Right lung (tissue), 5 donors: ENCODE data around the gene EIF4ENIF1. TPM values are rescaled to one million over a fixed set of nuclear protein-coding genes. Genes with fewer than 3 reads are reported as not detected.
"Not testable (repeated sequence)": the region's sequence is repeated elsewhere in the genome, so short reads cannot be mapped to it uniquely, and the experiment has no call there.

Source experiments
- DNase-seq, 2 donors: peaks; one replicate each; pipeline ENCODE4 v3.0.0-alpha.2; 2013
- polyA plus RNA-seq, 5 donors: library from polyadenylated mRNA; unstranded; fragments of 120-200 nt; gene quantifications; one replicate each; pipeline versions ENCODE4 v1.2.1 to v1.2.3, GENCODE V29; 2013; ENCODE audit warnings: inconsistent platforms in 1 of 5, low replicate concordance in 1 of 5; ENCODE audit not compliant: insufficient read length in 5 of 5, insufficient read depth in 1 of 5

Gene EIF4ENIF1
- polyA plus RNA-seq, 5 donors, result 39.7 to 50.2 (median 45.6) TPM

- no peak for DNase-seq
Measured at GRCh38 chr22:31442768-31443489, 46.7 kb downstream of the EIF4ENIF1 start.

GRCh38 chr22:31441652-31442051 lies 48.0 kb downstream of the EIF4ENIF1 start:
- no peak for DNase-seq

GRCh38 chr22:31440681-31441080 lies 49.0 kb downstream of the EIF4ENIF1 start:
- no peak for DNase-seq

- DNase-seq, result peak in 1 of 2 donors; percentile 6
Measured at GRCh38 chr22:31439808-31440207, 49.8 kb downstream of the EIF4ENIF1 start.

- no peak for DNase-seq
Measured at GRCh38 chr22:31436132-31436531, 53.5 kb downstream of the EIF4ENIF1 start.

- DNase-seq, result no peak
Measured at GRCh38 chr22:31431950-31432349, 57.7 kb downstream of the EIF4ENIF1 start.

- DNase-seq, result no peak
Measured at GRCh38 chr22:31425331-31426050, 64.2 kb downstream of the EIF4ENIF1 start.

GRCh38 chr22:31402350-31402749 lies 87.3 kb downstream of the EIF4ENIF1 start:
- not testable (repeated sequence) for DNase-seq

GRCh38 chr22:31400023-31400397 lies 89.6 kb downstream of the EIF4ENIF1 start:
- DNase-seq, result no peak

- DNase-seq, result peak; percentile 97
Measured at GRCh38 chr22:31399211-31400022, 90.2 kb downstream of the EIF4ENIF1 start, which contains the start of gene DRG1. DRG1 (plus strand) TSS chr22:31399604; CDS start chr22:31399684, 80 bp downstream.

- DNase-seq, result no peak
Measured at GRCh38 chr22:31398231-31398630, 91.4 kb downstream of the EIF4ENIF1 start.

- DNase-seq, result no peak
Measured at GRCh38 chr22:31394326-31394725, 95.3 kb downstream of the EIF4ENIF1 start.

GRCh38 chr22:31393893-31394292 lies 95.7 kb downstream of the EIF4ENIF1 start:
- no peak for DNase-seq

Other genes starting within 250 kb of the EIF4ENIF1 start
- 10 to 100 TPM; 11.5 to 13.2 (median 12.0) TPM for gene PIK3IP1, start 197.4 kb downstream of the EIF4ENIF1 start, polyA plus RNA-seq
- 10 to 100 TPM; 58.9 to 76.5 (median 65.2) TPM for gene PATZ1, start 143.5 kb downstream of the EIF4ENIF1 start, polyA plus RNA-seq
- gene DRG1, start 90.2 kb downstream of the EIF4ENIF1 start, polyA plus RNA-seq, result 10 to 100 TPM; 68.9 to 85.8 (median 73.5) TPM
- gene SFI1, start 6.7 kb upstream of the EIF4ENIF1 start, polyA plus RNA-seq, result 10 to 100 TPM; 28.9 to 37.5 (median 30.5) TPM
- 10 to 100 TPM; 21.4 to 27.8 (median 27.1) TPM for gene PISD, start 172.4 kb upstream of the EIF4ENIF1 start, polyA plus RNA-seq